Esophagus muscularis mucosa (tissue), 3 donors: ENCODE results near the gene ACVR1.

Experiments used
- POLR2A ChIP-seq: fragments of 450-650 bp; IDR thresholded peaks from one replicate; pipeline ENCODE4 v1.6.1; 2017; ENCODE audit warnings: antibody characterized with exemption, moderate library complexity, mild to moderate bottlenecking, low read depth
- POLR2AphosphoS5 ChIP-seq, 2 donors: sonication (generic); formaldehyde crosslinking; IDR thresholded peaks; one replicate each; pipeline ENCODE4 v1.6.1; 2017; ENCODE audit warnings: antibody characterized with exemption in 2 of 2
- TF ChIP-seq, protein P1 (sequence below), 3 experiments: fragments of 200-600 bp in 2 of 3; fragments of 450-650 bp in 1 of 3; sonication (generic) in 2 of 3; IDR thresholded peaks; one replicate each; pipeline ENCODE4 v1.5.1; 2017 to 2019; ENCODE audit warnings: antibody characterized with exemption in 3 of 3, mild to moderate bottlenecking in 2 of 3, moderate library complexity in 1 of 3

DNA sequence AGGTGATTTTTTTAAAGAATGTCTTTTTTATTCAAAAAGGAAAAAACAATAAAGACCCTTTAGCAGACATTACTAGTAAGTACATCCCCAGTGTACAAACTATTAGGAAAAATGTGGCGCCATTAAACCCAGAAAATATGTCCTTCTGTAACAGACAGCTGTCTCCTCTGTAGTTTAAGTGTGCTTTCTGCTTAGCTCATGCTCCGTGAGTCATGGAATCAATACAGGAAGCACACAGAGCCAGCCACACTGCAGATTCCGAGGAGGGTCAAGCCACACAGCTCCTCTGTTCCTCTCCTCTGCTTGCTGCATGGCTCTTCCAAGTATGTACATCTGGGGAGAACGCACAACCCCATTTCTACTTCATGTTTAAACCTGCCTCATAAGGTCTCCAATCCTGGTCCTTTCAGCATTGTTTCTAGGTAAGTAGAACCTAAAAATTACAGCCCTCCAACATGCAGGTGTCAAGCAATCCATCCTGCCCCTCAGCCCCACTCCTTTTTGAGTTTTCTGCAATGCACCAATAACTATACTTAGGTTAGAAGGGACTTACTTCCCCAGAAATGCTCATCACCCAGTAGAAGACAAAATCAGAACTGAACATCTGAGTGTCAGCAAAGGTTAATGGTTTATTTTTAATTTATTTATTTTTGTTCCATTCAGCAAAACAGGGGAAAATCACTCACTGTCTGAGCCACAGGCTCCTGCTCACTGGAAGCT is 37.5 kb downstream of the ACVR1 start:
- TF ChIP-seq, protein P1, sequence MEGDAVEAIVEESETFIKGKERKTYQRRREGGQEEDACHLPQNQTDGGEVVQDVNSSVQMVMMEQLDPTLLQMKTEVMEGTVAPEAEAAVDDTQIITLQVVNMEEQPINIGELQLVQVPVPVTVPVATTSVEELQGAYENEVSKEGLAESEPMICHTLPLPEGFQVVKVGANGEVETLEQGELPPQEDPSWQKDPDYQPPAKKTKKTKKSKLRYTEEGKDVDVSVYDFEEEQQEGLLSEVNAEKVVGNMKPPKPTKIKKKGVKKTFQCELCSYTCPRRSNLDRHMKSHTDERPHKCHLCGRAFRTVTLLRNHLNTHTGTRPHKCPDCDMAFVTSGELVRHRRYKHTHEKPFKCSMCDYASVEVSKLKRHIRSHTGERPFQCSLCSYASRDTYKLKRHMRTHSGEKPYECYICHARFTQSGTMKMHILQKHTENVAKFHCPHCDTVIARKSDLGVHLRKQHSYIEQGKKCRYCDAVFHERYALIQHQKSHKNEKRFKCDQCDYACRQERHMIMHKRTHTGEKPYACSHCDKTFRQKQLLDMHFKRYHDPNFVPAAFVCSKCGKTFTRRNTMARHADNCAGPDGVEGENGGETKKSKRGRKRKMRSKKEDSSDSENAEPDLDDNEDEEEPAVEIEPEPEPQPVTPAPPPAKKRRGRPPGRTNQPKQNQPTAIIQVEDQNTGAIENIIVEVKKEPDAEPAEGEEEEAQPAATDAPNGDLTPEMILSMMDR (IDR thresholded peaks at IDR 0.05) = no peak
- TF ChIP-seq POLR2A (no peak), POLR2AphosphoS5 (IDR thresholded peaks at IDR 0.05) (peak in 1 of 2 donors; percentile 21)
